Activated gamma-delta T cell (primary cell): ENCODE results near the gene GATC.

Source experiments
- DNase-seq: peaks from one replicate; lab custom pipeline; 2025; lab: John Stamatoyannopoulos, UW
- total RNA-seq, 2 donors: gene quantifications; one replicate each; lab custom pipeline; 2026; lab: John Stamatoyannopoulos, UW

Gene GATC, protein sequence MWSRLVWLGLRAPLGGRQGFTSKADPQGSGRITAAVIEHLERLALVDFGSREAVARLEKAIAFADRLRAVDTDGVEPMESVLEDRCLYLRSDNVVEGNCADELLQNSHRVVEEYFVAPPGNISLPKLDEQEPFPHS
- total RNA-seq = 57.7 to 64.9 reads per million in 2 donors

DNA sequence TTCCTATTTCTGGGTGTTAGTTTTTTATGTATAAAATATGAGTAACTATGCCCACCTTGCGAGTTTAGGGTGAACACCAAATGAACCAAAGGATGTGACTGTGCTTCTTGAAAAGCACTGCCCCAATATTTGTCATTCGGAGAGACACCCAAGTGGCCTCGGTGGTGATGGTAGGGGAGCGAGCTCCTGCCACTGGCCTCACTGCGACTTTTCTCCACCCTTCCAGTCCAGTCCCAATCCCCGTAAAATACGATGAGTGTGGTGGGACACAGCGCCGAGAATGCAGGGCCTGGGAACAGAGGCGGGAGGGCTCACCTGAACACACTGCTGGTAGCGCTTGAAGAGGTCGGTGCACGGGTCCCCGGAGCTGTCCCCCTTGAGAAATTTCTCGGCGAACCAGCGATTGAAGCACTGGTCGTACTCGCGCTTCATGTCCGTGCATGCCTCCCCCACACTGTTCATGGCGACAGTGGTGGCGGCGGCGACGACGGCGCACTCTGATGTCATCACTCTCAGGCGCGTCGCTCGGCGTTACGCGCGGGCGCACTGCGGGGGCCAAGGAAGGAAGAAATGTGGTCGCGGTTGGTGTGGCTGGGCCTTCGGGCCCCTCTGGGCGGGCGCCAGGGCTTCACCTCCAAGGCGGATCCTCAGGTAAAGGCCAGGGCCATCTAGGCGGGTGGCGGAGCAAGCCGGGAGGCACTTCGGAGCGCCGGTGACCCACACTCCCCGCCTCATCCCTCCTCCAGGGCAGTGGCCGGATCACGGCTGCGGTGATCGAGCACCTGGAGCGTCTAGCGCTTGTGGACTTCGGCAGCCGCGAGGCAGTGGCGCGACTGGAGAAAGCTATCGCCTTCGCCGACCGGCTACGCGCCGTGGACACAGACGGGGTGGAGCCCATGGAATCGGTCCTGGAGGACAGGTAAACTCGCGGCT, at the start of gene GATC, which contains the start of gene TRIAP1:
Gene GATC, plus strand, starts transcription at position 534 of the 933 bp plus-strand sequence. Its CDS starts 37 bp downstream, at position 571.
Gene TRIAP1, minus strand, starts transcription at position 474 of the 933 bp plus-strand sequence. Its CDS starts 12 bp downstream, at position 462.
- DNase-seq = peak; percentile 76

DNA sequence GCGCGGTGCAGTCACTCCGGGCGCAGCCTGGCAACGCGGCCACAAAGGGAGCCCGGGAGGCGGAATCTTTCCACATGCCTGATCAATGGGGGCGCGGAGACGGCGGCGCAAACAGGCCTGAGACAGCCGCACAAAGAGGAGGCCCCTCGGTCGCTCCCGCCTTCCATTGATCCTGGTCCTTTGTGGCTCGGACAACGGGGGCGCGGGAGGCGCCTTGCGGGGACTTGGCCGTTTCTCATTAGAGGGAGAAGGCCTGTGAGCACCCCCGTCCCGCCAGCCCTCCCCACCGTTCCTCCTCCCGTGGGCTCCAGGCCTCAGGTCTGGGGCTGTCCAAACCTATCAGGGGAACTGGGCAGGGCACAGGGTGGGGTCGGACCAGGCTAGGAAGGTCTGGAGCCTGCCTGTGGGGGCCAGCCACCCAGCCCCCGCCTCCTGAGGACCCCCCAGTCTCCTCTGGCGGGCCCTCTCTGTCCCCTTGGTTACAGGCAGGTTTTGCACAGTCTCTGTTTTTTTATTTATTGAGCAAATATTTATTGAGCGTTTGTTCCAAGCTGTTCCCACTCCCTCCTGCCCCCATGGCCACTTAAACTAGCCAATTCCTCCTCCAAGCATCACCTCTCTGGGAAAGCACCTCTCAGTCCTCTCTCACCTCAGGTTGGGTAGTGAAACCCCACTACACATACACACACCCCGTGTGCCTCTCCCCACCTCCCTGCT, 48.3 kb upstream of the GATC start:
- DNase-seq = no peak

DNA sequence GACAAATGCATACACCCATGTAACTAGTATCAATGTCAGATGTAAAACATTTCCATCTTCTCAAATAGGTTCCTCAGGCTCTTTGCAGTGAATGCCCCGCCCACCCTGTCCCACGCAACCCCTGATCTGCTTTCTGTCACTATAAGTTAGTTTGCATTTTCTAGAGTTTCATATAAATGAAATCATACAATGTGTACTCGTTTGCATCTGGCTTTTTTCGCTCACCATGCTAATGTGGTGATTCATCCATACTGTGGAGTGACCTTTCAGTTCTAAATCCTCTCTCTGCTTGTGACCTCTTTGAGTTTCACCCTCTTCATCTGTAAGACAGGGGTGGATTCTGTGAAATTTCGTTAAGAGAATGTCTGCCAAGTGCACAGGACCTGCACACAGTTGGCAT, 46.7 kb upstream of the GATC start:
- DNase-seq = no peak

DNA sequence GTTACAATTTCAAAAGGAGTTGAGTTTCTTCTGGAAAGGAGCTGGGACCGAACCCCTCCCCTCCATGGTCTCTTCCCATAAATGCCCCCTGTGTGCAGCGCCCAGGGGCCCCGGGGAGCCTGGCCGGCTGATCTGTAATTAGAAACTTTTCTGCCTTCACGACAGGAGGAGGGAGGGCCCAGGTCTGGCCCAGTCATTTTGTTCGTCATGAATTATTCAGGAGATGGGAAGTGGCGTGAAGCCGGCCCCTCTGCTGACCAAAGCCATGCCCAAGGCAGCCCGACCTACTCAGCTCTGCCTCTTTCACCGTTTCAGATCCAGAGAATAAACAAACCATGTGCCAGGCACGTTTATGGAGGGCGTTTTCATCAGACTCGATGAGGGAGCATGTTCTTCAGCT, 44.0 kb upstream of the GATC start:
- no peak for DNase-seq

DNA sequence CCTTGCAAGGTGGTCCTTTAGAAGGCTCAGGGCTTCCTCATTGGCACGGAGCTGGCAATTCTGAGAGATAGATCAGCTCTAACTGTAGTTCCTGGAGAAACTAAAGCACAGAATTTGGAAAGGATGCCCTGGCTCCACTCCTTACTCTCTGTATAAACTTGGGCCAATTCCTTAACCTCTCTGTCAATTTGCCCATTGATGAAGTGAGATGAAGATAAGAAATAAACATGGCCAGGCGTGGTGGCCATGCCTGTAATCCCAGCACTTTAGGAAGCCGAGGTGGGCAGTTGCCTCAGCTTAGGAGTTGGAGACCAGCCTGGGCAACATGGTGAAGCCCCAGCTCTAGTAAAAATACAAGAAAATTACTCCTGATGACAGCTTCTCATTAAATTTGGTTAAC, 42.4 kb upstream of the GATC start:
- no peak for DNase-seq

DNA sequence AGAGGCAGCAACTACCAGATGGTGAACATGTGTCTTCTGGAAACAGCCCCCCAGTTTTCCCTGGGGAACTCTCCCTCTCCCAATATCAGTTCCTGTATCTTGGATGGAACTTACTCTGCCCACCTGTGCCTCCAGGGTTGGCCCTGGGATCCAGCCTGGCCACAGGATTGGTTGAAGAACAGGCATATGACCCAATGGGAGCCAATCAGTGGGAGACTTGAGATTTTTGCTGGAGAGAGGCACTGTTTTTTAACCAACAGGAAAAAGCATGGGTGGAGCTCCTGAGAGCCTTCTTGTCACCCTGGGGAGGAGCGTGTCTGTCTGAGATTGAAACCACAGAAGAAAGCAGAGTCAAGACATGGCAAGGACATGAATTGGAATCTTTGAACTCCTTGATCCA, 42.0 kb upstream of the GATC start:
- DNase-seq = no peak

DNA sequence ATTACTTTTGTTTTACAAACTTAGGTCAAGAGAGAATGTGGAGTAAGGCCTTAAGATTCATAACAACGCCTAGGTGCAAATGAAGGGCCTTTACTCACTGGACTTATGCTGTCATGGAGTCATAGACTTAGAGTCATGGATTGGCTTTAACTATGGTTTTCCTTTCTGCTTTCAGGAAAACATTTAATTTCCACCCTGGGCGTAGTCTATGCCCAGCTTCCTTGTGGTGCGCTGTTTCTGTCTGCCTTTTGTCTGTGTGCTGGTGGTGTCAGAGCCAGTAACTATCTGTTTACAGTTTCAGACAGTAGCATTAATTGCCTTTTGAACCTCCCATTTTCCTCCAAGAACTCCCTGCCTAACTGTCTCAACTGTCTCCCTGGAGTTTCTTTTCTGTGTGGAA, 40.2 kb upstream of the GATC start:
- no peak for DNase-seq

DNA sequence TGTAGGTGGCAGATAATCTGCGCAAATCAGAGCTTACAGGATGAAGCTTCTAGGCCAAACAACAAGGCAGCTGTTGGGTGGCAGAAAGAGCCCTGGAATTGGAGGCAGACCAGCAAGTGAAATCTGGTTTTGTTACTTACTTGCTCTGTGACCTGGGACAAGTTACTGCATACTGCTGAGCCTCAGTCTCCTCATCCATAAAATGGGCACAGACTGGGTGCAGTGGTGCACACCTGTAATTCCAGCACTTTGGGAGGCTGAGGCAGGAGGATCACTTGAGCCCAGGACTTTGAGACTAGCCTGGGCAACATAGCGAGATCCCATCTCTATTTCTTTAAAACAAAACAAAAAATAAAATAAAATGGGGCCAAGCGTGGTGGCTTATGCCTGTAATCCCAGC, 39.7 kb upstream of the GATC start:
- no peak for DNase-seq

DNA sequence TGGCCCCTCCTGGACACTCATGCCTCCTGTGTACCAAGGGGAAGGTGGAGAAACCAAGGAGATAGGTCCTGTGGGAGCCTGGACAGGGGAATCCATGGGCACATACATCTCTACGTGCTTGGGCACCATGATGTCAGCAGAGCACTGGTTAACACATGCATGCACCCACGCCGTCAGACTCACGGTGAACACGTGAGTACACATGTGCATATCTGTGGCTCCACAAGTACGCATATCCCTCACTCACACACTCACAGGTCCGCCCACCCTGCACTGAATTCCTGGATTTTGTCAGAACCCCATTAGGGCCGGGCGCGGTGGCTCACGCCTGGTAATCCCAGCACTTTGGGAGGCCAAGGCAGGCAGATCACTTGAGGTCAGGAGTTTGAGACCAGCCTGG, 37.5 kb upstream of the GATC start:
- no peak for DNase-seq

DNA sequence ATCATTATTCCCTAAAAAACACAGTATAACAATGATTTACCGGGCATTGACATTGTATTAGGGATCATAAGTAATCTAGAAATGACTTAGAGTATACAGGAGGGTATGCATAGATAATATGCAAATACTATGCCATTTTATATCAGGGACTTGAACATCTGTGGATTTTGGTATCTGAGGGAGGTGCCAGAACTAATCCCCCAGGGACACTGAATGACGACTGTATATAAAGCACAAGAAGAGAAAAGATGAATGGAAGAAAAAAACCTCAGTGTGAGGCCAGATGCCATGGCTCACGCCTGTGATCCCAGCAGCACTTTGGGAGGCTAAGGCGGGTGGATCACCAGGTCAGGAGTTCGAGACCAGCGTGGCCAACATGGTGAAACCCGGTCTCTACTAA, 33.8 kb upstream of the GATC start:
- DNase-seq = no peak

DNA sequence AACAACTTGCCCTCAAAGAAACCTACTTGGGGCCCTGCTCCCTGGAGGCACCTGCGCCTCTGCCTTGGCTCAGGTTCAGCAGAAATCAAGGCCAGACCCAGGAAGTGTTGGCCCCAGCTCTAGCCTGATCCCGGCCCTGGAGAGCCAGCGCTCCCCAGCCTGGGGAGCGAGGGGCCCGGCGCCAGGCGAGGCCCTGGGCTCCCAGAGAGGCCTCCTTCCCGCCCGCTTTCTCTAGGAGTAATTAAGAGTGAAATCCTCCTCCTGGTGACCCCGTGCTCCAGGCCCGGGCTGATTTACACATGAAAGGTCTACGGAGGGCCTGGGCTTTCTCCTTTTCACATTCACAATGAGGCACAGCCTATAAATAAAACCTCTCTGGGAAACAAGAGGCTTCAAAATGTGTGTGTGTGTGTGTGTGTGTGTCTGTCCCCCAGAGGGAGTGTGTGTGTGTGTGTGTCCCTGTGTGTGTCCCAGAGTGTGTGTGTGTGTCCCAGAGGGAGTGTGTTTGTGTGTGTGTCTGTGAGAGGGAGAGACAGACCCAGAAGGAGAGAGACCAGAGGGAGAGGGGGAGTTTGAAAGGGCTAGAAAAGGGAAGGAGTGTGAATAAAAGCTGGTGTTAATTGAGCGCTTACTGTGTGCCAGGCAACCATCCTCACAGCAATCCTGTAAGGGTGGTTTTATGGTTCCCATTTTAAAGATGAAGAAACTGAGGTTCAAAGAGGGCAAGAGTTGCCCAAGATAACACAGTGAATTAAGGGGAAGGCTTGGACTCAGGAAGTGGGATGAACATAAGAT, 32.1 kb upstream of the GATC start:
- no peak for DNase-seq

DNA sequence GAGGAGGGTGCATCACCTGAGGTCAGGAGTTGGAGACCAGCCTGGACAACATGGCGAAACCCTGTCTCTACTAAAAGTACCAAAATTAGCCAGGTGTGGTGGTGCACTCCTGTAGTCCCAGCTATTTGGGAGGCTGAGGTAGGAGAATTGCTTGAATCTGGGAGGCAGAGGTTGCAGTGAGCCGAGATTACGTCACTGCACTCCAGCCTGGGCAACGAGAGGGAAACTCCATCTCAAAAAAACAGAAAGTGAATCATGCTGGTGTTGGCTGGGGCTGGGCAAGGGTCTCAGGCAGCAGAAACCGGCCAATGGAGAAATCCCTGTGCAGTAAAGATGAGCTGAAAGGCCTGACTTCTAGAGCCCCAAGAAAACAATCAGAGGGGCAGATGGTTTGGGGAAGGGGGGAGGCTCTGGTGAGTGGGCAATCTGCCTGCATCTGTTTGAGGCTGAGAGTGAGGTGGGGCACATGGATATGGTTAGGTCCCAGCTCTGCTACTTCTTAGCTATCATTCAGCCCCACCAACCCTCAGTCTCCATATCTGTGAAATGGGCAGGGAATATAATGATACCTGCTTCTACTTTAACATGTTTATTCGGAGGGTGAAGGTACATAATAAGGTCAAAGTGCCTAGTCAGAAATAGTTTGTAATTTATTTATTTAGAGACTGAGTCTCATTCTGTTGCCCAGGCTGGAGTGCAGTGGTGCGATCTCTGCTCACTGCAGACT, 29.6 kb upstream of the GATC start:
- DNase-seq = no peak

DNA sequence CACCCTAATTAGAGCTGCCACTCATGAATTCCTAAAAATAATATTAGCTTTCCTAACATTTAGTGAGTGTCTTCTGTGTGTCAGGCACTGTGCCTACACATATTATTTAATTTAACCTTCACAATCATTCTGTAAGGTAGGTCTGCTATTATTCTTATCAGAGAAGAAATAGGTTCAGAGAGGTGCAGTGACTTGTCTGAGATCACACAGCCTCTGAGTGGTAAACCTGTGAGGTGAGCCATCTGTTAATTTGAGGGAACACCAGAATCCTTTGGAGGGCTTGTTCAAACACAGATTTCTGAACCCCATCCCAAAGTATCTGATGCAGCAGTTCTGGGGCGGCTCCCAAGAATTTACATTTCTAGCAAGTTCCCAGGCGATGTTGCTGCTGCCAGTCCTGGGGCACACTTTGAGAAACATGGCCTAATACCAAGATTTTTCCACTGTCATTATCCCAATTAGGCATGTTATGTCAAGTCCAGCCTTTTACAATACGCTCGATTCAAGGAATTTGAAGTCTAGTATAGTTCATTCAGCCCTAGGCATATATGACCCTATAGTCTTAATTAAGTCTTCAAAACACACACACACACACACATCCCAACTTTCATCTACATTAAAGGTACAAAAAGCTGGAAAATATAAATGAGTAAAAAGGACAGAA, 28.2 kb upstream of the GATC start:
- DNase-seq = no peak

DNA sequence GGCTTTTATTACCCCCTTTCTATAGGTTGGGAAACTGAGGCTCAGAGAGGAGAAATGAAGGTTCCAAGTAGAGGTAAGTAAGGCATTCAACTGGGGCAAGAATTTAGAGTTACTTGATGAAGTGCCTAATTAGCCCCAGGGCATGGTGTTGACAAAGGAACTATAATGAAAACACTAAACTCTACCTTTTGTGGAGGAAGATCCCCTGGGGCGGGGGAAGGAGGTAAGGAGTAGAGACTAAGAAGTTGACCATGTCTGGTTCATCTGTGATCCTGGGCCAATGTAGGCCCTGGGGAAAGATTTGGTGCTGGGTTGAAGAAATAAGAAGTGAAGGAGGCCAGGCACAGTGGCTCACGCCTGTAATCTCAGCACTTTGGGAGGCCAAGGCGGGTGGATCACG, 24.5 kb upstream of the GATC start:
- no peak for DNase-seq

DNA sequence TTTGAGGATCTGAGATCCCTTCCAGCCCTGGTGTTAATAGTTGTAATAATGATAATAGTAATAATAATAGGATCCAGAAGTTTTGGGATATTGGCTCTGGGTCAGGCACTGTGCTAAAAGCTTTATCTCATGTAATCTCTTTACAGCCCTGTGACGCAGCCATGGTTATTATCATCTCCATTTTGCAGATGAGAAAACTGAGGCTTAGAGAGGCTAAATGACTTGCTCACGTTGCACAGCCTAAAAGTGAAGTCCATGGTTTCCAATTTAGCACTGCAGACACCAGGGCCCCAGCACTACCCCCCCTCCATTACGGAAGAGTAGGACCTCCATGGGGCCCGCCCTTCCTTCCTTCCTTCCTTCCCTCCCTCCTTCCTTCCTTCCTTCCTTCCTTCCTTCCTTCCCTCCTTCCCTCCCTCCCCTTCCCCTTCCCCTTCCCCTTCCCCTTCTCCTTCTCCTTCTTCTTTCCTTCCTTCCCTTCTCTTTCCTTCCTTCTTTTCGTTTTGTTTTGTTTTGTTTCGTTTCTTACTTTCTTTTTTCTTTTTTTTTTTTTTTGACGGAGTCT, 23.3 kb upstream of the GATC start:
- DNase-seq = no peak

DNA sequence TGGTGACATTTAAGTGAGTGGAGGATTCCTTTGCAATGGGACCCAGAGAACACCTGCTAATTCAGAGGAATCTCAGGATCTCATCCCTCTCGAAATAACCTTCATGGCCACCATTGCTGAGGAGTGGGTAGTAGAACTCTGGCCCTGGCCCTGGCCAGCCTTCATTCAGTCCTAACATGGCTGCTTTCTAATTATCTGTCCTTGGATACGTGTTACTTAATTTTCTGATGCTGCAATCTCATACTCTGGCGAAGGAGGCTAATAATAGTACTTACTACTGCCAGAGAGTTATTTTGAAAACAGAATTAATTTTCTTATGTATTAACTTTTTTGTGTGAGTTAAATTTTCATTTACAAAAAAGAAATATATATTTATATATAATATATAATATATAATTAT, 20.4 kb upstream of the GATC start:
- no peak for DNase-seq

DNA sequence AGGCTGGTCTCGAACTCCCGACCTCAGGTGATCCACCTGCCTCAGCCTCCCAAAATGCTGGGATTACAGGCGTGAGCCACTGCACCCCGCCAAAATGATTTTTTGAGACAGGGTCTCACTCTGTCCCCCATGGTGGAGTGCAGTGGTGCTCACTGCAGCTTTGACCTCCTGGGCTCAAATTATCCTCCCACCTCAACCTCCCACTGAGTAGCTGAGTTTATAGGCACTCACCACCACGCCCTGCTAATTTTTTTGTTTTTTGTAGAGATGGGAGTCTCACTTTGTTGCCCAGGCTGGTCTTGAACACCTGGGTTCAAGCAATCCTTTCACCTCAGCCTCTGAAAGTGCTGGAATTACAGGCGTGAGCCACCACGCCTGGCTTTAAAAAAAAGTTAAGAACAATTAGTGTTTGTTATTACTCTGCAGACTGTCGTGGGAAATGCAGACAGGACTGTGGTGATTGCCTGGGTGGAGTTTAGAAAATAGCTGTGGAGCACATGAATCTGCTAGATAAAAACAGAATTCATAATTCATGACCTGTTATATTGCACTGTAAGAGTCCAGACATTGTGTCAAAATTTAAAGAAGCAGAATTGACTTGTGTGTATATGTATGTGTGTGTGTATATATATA, 17.5 kb upstream of the GATC start:
- DNase-seq = no peak

DNA sequence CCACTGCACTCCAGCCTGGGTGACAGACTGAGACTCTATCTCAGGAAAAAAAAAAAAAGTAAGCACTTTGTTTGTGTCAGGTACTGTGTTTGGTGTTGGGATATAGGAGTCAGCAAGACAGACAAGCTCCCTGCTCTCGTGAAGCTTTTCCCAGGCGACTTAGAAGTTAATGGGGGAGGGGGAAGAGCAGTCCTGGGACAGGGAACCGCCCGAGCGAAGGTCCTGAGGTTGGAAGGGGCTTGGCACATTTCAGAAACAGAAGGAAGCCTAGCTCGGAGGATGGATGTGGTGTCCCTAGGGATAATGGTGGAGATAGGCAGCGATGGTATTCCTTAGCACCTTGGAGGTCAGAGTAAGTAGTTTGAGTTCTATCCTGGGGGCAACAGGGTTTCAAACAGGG, 16.9 kb upstream of the GATC start:
- DNase-seq = no peak

DNA sequence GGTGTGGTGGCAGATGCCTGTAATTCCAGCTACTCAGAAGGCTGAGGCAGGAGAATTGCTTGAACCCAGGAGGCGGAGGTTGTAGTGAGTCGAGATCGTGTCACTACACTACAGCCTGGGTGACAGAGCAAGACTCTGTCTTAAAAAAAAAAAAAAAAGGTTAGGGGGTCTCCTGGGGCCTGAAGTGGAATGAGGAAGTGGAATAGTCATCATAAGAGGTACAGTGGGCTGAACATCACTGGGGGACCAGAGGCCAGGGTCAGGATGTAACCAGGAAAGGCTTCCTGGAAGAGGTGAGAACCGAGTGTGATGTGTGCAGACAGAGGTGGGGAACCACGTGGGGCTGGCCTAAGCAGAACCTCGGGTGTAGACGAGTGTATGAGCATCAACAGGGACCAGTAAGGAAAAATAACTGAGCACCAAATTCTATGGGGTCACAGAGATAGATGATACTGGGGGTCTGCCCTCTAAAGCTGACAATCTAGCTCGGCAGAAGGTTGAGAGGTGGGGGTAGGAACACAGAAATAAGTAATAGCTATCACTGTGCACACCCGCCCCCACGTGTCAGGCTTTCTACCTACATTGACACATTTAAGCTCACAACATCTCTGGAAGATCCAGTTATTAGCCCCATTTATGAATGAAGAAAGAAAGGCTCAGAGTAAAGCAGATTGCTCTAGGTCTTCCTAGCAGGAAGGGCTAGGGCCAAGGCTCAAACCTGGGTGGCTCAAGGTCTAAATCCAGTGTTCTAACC, 13.3 kb upstream of the GATC start:
- no peak for DNase-seq
